KG1 (cell line): ENCODE measurements around the gene SYNPO2.

Source experiments
- DNase-seq: peaks from one replicate; lab custom pipeline; 2025; lab: John Stamatoyannopoulos, UW

SYNPO2 gene

DNA sequence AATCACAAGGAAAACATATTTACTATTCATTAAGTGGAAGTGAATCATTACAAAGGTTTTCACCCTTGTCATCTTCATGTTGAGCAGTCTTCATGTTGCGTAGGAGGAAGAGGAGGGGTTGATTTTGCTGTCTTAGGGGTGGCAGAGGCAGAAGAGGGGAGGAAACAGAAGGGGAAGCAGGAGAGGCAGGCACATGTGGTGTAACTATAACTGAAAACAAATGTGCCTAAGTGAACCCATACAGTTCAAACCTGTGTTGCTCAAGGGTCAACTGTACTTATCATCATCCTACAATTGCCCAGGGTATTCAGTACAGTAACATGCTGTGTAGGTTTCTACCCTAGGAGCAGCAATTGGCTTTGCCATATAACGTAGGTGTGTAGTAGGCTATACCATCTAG lies 47.2 kb downstream of the SYNPO2 start:
- no peak for DNase-seq

DNA sequence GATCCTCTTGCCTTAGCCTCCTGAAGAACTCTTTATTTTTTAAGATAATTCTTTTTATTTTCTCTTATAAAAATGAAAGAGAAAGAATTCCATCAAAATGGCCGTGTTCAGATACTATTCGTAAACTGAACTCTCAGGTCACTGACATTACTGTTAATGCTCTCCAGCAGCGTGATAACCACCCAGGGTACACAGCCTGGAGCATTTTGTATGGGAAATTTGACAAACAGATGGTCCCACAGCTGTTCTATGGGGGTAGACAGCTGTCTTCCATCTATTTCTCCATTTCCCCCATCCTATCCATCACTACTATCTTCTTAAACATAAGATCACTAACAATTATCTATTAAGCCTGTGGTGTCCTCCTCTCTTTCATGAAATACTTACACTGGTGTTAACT lies 47.8 kb downstream of the SYNPO2 start:
- no peak for DNase-seq

DNA sequence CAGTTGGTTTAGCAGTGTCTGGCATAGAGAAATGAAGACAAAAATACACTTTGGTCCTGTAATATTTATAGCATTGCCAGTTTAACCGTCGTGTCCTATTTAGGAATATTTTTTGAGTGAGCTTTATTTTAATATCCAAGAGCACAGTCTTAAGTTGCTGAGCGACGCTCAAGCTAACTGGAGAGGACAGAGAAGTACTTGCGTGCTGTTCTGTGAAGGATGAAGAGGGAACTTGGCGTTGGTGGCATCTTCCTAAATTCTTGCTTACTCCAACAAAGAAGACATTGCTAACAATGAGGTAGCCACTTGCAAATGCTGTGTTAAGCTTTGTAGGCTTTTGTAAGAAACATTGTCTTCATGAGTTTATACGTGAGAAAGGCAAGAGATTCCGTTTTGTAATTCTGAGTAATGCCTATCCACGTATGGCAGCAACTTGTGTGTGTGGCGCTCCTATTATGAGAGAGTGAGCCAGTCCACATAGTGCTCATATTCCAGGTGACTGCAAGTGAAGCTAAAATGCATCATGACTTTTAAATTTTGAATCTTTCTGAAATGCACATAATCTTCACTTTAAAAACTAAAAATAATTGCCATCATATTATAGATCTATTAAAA lies 50.6 kb downstream of the SYNPO2 start:
- DNase-seq = no peak

DNA sequence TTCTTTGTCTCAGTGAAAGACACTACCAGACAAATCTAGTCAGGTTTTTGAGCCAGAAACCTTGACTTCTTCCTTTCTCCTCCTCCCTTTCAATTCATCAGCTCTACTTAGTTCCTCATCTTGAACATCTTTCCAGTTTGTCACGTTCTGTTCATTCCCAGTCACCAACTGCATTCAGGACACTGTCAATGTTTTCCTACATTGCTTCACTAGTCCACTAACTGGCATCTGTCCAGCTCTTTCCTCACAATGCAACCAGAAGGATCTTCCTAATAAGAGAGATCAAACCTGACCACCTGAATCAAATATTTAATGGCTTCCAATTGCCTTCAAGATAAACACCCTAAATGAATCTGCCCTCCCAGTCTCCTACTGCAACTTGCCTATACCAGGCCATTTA lies 52.5 kb downstream of the SYNPO2 start:
- DNase-seq = no peak

DNA sequence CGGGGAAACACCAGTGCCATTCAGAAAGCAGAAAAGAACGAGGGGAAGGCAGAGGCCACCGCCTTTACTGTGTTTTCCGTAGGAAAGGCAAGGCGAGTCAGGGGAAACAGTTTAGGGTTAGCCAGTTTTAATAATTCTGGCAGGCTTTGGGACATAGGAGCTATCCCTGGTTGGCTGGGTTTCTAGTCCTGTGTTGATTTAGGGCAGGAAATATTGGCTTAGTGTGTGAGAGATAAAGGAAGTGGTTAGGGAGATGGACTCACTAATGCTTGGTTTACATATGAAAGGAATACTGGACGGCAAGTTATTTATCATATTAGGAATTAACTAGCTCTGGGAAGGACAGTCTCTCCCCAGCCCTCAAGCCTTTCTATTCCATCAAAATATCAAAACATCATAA lies 53.1 kb downstream of the SYNPO2 start:
- DNase-seq = no peak

DNA sequence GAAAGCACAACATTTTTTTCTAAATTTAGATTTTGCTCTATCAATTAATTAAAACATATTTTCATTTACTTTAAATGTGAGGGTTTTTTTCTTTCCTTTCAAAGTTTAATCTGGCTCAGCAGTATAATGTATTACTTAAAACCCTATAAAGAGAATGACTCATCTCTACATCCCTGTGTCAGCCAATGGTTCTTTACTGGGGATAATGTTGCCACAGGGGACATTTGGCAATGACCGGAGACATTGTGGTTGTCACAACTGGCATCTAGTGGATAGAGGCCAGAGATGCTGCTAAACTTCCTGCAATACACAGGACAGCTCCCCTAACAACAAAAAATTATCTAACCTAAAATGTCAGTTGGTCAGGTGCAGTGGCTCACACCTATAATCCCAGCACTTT lies 53.8 kb downstream of the SYNPO2 start:
- no peak for DNase-seq

DNA sequence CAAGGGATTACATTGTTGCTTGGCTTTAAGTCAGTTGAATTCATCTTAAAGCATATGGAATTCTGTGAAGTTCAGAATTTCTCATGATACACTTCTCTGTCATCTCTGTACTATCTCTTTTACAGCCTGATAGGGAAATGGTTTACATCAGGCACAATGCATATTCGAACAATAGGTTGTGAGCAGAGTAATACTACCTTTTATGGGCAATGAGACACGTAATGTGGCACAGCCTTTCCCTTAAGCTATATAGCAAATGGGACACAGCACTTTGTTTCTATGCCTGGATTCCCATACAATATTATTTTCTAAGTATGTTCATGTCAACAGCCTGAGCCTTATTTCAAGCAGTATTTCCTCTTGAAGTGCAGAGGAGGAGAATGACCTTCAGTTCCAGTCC lies 58.4 kb downstream of the SYNPO2 start:
- DNase-seq = no peak

DNA sequence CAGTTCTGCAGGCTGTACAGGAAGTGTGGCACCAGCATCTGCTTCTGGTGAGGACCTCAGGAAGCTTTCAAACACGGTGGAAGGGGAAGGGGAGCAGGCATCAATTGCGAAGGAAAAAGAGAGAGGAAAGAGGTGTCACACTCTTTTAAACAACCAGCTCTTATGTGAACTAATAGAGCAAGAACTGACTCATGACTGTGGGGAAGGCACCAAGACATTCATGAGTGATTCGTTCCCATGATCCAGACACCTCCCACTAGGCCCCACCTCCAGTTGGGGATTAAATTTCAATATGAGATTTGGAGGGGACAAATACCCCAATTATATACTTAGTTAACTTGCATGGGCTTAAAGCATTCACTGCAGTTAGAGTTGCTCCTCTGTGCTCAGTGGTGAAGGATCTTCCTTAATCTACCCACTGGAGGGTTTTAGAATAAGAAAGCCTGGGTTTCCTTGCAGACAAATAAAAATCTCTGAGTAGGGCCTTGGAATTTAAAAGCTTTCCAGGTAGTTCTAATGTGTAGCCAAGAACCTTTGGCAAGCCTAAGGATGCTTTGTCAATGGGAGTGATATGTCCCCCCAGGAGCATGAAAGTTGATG lies 60.0 kb downstream of the SYNPO2 start:
- no peak for DNase-seq

DNA sequence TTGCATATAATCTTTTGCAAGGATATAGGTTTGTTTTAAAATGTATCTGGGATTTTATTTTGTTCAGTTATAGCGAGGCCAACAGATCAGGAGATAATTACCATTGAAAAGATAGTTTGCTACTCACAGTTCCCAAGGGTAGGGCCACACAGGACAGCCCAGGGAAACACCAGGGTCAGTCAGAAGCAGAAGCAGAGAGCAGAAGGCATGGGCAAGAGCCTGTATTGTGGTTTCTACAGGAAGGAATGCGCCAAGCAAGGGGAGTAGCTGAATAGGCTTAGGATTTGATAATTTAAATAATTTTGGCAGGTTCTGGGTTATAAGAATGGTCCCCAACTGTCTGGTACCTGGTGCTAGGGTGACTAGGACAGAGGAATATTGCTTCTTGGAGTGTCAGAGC lies 61.6 kb downstream of the SYNPO2 start:
- no peak for DNase-seq

DNA sequence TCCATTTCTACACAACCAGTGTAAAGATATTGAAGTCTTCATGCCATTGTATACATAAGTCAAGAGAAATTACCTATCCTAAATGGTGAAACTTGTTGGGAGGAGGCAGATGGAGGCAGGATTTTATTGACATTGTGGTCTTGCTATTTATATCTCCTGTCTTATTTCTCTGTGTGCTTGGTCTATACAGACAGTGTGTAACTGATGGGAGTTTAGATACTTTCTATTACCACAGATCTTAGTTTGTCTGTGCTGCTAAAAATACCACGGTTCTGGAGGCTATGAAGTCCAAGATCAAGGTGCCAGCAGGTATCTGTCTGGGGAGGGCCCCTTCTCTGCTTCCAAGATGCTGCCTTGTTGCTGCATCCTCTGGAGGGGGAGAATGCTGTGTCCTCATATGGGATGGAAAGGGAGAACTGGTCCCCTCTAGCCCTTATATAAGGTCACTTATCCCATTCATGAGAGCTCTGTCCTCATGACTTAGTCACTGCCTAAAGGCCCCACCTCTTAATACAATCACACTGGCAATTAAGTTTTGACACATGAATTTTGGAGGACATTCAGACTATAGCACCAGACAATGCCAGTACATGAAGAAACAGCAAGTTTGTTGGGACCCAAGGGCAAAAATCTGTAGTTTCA lies 62.4 kb downstream of the SYNPO2 start:
- DNase-seq = no peak

DNA sequence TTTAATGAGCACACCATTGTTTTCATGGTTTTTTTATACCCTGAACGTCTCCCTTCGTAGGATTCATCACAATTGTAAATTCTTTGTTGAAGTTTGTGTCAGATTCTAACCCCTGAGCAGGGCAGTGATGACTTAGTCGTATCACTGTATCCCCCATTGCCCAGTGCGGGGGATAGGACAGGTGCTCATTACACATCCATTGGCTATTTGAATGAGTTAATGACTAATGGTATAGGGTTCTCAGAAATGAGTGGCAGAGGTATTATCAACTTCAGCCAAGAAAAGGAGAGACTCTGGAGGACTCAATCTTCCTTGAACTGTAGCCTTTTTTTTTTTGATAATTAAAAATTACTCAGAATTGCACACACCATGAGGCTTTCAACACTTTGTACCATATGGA lies 64.6 kb downstream of the SYNPO2 start:
- DNase-seq = no peak

DNA sequence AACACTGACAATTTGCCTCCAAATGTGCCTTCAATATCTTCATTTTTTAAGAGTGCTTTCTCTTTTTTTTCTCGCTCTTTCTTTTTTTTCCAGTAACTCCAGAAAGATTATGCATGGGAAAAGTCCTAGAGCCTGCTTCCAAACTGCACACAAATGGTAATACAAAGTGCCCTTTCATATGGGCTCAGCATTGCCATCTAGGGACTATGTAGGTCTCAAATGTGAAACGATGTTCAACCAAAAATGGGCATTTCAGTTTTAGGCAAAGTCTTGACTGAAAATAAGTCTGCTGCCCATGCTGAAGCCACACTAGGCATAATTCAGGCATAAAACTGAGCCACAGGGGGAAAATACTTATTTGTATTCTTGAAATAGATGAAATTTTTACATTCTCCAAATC lies 65.6 kb downstream of the SYNPO2 start:
- DNase-seq = peak; percentile 11

DNA sequence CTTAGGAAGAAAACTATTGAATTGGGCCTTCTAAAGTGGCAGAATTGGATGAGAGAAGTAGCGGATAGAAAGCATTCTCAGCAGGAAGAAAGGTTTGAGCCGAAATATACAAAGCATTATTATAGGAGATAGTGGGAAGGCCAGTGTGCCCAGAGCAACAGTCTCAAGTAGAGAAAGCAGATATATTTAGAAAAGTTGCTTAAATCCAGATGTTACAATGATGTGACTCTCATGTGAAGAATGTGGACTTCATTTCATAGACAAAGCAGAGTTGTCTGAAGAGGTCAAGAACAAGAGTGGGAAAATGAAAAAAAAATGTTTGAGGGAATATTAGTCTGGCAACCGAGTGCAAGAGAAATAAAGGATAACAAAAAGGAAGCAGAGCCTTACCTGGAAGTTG lies 66.9 kb downstream of the SYNPO2 start:
- no peak for DNase-seq

DNA sequence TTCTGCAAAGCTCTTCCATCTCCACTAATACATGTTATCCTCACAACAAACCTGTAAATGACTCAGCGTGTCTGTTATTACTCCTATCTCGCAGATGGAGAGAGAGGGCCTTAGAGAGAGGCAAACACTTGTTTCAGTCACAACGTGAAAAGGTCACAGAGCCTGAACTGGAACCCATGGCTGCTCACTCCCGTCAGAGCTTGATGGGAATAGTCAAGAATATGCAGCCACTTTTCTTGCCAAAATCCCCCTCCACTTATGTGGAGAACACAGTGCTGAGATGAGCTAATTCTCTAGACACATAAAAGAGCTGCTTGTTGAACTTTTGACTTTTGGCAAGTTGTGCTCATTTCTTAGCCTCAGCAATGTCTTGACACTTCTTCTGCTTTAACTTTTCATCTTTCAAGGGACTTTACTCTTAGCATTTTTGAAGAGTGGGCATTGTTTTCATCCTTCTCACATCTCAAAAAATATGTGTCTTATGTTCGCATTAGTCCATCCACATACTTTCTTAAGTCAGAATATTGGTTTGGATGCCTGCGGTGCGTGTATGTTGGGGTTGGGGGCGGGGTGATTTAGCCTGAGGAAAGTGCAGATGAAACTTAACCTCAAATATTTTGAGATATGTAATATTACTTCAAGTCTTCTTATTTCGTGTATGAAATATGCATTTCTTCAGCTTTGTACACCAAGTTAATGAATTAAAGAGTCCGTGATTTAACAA lies 69.2 kb downstream of the SYNPO2 start:
- DNase-seq = no peak

DNA sequence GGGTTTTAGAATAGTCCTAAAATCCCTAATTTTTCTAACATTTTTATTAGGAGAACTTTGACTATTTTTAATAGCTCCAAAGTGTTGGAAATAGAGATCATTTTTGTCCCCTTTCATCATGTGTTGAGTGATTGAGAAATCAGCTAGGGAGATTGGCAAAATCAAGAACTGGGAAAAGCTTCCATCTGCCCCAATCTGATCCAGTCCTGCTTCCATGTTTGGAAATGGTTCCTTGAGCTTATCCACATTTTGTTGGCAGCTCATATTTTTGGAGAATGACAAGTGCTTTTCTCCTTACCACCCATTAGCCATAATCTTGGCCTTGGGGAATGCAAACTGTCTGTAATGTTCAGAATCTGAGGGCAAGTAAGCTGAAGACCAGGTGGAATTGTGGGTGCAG lies 73.9 kb downstream of the SYNPO2 start:
- DNase-seq = no peak

DNA sequence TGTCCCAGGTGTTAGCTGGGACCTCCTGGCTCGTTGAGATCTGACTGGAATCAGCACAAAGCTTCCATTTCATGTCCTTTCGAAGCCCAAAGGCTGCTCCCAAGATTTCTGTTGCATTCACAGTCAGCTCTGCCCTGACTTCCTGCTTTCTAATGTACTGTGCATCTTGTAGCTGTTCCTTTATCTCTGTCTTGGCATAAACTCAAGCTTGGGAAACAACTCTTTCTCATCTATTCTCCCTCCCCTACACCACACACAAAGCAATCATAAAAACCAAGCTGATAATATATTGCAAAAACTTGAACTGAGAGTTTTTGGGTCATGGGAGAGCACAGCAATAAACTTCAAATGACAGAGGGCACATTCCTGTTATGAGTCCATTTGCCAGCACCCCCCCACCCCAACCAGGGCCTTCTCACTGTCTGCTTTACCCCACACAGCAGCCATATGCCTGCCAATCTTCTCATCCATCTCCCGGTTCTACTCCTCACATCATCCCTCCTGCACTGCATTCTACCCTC lies 76.3 kb downstream of the SYNPO2 start:
- DNase-seq = no peak

DNA sequence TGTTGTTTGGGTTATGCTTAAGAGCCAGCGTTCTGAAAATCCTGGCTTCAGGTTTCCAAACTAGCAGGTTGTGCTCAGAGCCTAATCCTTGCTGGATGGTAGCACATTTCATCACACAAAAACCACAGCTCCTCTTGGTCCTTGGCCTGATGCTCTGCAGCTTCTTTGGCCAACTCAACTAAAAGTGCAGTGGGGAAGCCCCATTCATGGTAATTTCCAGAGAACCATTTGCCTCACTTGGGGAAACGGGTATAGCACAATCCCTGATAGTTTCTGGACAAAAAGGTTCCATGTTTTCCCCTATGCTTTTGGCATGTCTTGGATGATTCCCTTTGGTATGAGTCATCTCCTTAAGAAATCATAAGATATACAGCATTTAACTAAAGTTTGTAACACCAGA lies 78.7 kb downstream of the SYNPO2 start:
- DNase-seq = no peak

DNA sequence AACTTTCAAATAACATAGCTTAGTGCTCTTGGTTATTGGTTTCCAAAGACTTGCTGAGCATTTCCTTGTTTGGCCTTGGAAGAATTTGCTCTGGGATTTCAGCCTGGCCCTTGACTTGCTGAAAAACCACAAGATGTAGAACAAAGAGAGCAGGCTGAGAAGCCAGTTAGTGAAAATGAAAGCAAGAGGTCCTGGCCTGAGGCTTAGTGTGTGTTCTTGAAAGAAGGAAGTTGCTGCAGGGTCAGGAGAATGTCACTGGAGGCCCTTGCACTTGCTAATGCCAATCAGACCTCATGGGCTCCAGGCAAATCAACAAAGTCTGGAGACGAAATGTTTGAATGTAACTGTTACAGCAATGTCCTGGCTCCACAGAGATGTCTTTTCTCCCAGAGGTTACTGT lies 79.4 kb downstream of the SYNPO2 start:
- peak; percentile 42 for DNase-seq

DNA sequence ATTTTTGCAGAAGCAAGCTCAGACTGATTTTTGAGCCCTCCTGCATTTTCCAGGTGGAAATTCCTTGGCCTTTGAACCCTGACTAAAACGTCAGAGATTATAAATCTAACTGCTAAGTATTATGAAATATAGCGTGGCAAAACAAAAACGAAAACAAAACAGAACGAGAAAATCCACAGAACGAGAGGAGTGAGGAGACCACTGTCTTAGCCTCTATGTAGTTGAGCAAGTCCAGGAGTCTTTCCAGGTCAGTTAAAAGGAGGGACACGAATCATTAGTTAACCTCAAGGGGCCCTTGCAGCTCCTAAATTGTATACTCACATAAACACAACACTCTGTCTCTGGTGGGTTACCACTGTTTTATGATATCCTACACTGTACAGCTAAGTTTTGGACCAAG lies 80.2 kb downstream of the SYNPO2 start:
- DNase-seq = no peak

DNA sequence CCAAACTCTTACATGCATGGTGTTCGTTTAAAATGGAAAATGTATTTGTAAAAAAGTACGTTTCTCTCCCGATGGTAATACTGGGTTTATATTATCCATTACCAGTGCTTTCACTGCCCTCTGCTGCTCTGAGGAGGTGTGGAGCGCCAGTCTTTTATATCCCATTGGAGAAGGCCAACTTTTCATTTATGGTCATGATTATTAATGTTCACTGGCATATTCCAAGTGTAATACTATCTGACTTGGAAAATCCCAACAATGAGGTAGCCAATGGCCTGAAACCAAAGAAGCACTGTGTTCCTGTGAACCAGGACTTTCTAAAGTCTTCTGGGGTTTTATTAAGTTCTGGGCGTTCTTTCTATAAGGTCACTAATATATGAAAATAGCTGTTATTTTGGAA lies 80.7 kb downstream of the SYNPO2 start:
- DNase-seq = no peak

DNA sequence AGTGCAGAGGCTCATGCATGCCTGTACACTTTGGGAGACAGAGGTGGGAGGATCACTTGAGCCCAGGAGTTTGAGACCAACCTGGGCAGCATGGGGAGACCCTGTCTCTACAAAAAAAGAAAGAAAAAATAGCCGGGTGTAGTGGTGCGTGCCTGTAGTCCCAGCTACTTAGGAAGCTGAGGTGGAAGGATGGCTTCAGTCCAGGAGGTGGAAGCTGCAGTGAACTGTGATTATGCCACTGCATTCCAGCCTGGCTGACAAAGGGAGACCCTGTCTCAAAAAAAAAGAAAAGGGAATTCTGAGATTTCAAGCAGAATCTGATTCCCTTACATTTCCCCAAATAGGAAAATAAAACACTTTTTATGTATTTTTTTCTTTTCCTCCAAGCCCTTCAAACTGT lies 83.5 kb downstream of the SYNPO2 start:
- no peak for DNase-seq

DNA sequence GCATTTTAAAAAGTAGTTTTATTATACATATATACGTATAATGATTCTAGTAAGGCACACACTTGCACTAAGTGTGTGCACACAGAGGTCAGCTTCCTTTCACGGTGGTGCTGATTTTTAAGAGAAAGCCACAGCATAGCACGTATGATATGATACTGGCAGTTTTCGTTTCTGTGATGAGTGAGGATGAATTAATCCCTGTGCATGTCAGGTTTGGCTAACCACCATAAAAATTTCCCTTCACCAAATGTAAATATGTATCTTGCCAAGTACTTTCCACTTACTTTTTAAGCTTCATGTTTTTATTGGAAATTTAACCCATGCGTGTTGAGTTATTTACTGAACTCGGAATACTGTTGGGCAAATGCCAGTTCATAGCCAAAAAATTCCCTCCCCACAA lies 84.6 kb downstream of the SYNPO2 start:
- DNase-seq = no peak

DNA sequence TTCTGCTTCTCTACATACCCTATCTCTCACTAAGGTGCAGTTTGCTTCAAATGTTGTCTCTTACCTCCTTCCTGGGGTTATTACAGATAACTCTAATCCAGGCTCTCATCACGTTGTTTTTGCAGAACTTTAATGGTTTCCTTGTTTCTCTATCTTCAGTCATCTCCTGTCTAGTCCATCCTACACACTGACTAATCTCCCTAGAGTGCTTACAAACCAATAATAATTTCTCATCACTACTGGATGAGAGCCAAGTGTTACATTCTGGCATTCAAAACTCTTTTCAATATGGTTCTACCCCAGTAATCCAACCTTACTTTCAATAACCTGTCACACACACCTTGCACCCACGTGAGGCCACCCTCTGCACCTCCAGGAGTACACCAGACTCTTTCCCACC lies 86.1 kb downstream of the SYNPO2 start:
- DNase-seq = no peak
